K562 (cell line): Measurements from ENCODE around the gene SH2D3A. TPM values are rescaled to one million over a fixed set of nuclear protein-coding genes. Genes with fewer than 3 reads are reported as not detected.

Experiments used
- CTCF ChIP-seq, 3 experiments: IDR thresholded peaks in 2 of 3; conservative IDR thresholded peaks in 1 of 3; 2 replicates each; pipeline ENCODE4 v1.5.1; 2011 to 2012; ENCODE audit warnings: low read length in 3 of 3, mild to moderate bottlenecking in 3 of 3, control low read depth in 2 of 3, improper control_type of control experiment in 1 of 3, inconsistent platforms in 1 of 3, low read depth in 1 of 3, mixed read lengths in 1 of 3, moderate library complexity in 1 of 3; ENCODE audit not compliant: insufficient read depth in 2 of 3
- E2F3 ChIP-seq: fragments of 250-450 bp; sonication (Bioruptor Pico); IDR thresholded peaks from 2 replicates; pipeline ENCODE4 v1.4.0; 2020; ENCODE audit warnings: mild to moderate bottlenecking
- ERF ChIP-seq: fragments of 450-650 bp; formaldehyde crosslinking; IDR thresholded peaks from 2 replicates; pipeline ENCODE4 v1.4.0; 2020; ENCODE audit warnings: mild to moderate bottlenecking, mixed read lengths
- ETV5 ChIP-seq: sonication (generic); formaldehyde crosslinking; IDR thresholded peaks from 2 replicates; pipeline ENCODE4 v1.4.0; 2020; ENCODE audit warnings: low read depth, mild to moderate bottlenecking, missing genetic modification reagents
- FOXJ3 ChIP-seq: sonication (generic); formaldehyde crosslinking; IDR thresholded peaks from 2 replicates; pipeline ENCODE4 v1.4.0; 2020; ENCODE audit warnings: mild to moderate bottlenecking, missing genetic modification reagents
- L3MBTL2 ChIP-seq: fragments of 450-650 bp; IDR thresholded peaks from 2 replicates; pipeline ENCODE4 v1.6.1; 2016; ENCODE audit warnings: mild to moderate bottlenecking, moderate library complexity
- MECOM ChIP-seq: fragments of 250-450 bp; sonication (Bioruptor Pico); IDR thresholded peaks from 2 replicates; pipeline ENCODE4 v1.8.0; 2022; ENCODE audit warnings: inconsistent platforms
- MEF2D ChIP-seq: conservative IDR thresholded peaks from 2 replicates; pipeline ENCODE4 v1.6.1; 2016; ENCODE audit warnings: low read depth, missing genetic modification characterization, missing compliant biosample characterization
- MYC ChIP-seq, 2 experiments: fragments of 250-450 bp in 1 of 2; sonication (Bioruptor Pico) in 1 of 2; IDR thresholded peaks; 2 replicates each; pipeline versions ENCODE4 v1.5.1 to v1.6.1; 2012 to 2021; ENCODE audit warnings: low read depth in 2 of 2, borderline replicate concordance in 1 of 2, improper control_type of control experiment in 1 of 2, low read length in 1 of 2, mild to moderate bottlenecking in 1 of 2, moderate library complexity in 1 of 2
- POLR2H ChIP-seq: IDR thresholded peaks from 2 replicates; pipeline ENCODE4 v1.6.1; 2016; ENCODE audit warnings: missing genetic modification characterization, low read depth, mild to moderate bottlenecking, control low read depth, missing compliant biosample characterization, moderate library complexity
- SOX6 ChIP-seq: fragments of 450-650 bp; IDR thresholded peaks from 2 replicates; pipeline ENCODE4 v1.6.1; 2014; ENCODE audit warnings: mild to moderate bottlenecking
- TARDBP ChIP-seq: fragments of 450-650 bp; IDR thresholded peaks from 2 replicates; pipeline ENCODE4 v1.6.1; 2016
- THAP7 ChIP-seq: fragments of 250-450 bp; sonication (Bioruptor Pico); IDR thresholded peaks from 2 replicates; pipeline ENCODE4 v1.5.0; 2021
- ZBTB49 ChIP-seq: sonication (generic); formaldehyde crosslinking; IDR thresholded peaks from 2 replicates; pipeline ENCODE4 v1.8.0; 2022; ENCODE audit warnings: missing genetic modification reagents, mild to moderate bottlenecking, borderline replicate concordance
- ZNF398 ChIP-seq: fragments of 250-450 bp; sonication (Bioruptor Pico); IDR thresholded peaks from 2 replicates; pipeline ENCODE4 v1.8.0; 2021; ENCODE audit warnings: moderate library complexity, mild to moderate bottlenecking, inconsistent platforms
- ZNF436 ChIP-seq: fragments of 250-450, 450-650 bp; sonication (Bioruptor Pico); formaldehyde crosslinking; IDR thresholded peaks from 2 replicates; pipeline ENCODE4 v1.7.0; 2020; ENCODE audit warnings: mild to moderate bottlenecking
- ZNF512 ChIP-seq: IDR thresholded peaks from 2 replicates; pipeline ENCODE4 v1.6.1; 2016; ENCODE audit warnings: missing genetic modification characterization, missing compliant biosample characterization
- ZNF583 ChIP-seq: fragments of 250-450 bp; sonication (Bioruptor Pico); IDR thresholded peaks from 2 replicates; pipeline ENCODE4 v1.4.0; 2020
- ZNF785 ChIP-seq: fragments of 250-450 bp; sonication (Bioruptor Pico); IDR thresholded peaks from 2 replicates; pipeline ENCODE4 v1.4.0; 2020; ENCODE audit warnings: mild to moderate bottlenecking
- polyA plus RNA-seq, 8 experiments: library from polyadenylated mRNA; depleted of rRNA in 4 of 8; stranded (reverse) in 5 of 8; unstranded in 3 of 8; fragments of >200 nt; fragmentation: Nextera tagmentation in 2 of 8; fragmentation: Illumina TruSeq in 1 of 8; extraction: Ambion mirVana in 2 of 8; extraction: Trizol in 1 of 8; gene quantifications; 2 replicates each; pipeline versions ENCODE4 v1.2.1 to v1.2.3, GENCODE V29; 2011 to 2014; ENCODE audit warnings: inconsistent platforms in 1 of 8, missing spikeins in 1 of 8
- total RNA-seq, 7 experiments: library from RNA; depleted of rRNA in 6 of 7; stranded (reverse); fragments of >200 nt in 6 of 7; fragmentation: Illumina TruSeq in 2 of 7; extraction: Trizol in 2 of 7; gene quantifications; 2 replicates each; pipeline versions ENCODE4 v1.2.1 to v1.2.3, GENCODE V29; 2011 to 2021; ENCODE audit warnings: low replicate concordance in 1 of 7

Gene SH2D3A
- total and polyA plus RNA-seq, 9 of the 15 experiments (the other 6 are each of a cell fraction or from before 2014, with no cell fraction given): 0.75 to 26.3 (median 8.9) TPM

- TF ChIP-seq ZNF512 (tag): no peak
- TF ChIP-seq ERF (CRISPR knock-in tag): no peak
- TF ChIP-seq L3MBTL2: no peak
- TF ChIP-seq MEF2D: no peak
- no peak for TF ChIP-seq ETV5
- no peak for TF ChIP-seq POLR2H (tag)
- TF ChIP-seq ZNF436 (CRISPR knock-in tag): peak; percentile 79
- TF ChIP-seq ZNF785 (CRISPR knock-in tag): no peak
- TF ChIP-seq MECOM: no peak
- no peak for TF ChIP-seq E2F3 (CRISPR knock-in tag)
- no peak; the same call in 1 of the 2 replicates for TF ChIP-seq SOX6
- no peak; the same call in 1 of the 2 replicates for TF ChIP-seq THAP7
- TF ChIP-seq ZNF398 (CRISPR knock-in tag): no peak
- TF ChIP-seq TARDBP: no peak; the same call in 1 of the 2 replicates
- peak; percentile 85; the same call in 1 of the 2 replicates for TF ChIP-seq MYC (IDR thresholded peaks at IDR 0.05; ENCODE audit: low read depth, low read length)
- no peak for TF ChIP-seq MYC (CRISPR knock-in tag; IDR thresholded peaks at IDR 0.05; ENCODE audit: borderline replicate concordance, low read depth)
- no peak for TF ChIP-seq ZNF583 (CRISPR knock-in tag)
- TF ChIP-seq ZBTB49: no peak
- TF ChIP-seq FOXJ3: no peak
- no peak for TF ChIP-seq CTCF (IDR thresholded peaks at IDR 0.05 in 2 of 3, conservative IDR thresholded peaks at IDR 0.05 in 1 of 3; ENCODE audit: insufficient read depth in 2 of 3, low read depth in 1 of 3, low read length in 3 of 3)
Observed at GRCh38 chr19:6767357-6768235, at the start of gene SH2D3A (continued).
